ENCODE data around the gene CENPX. TPM values are rescaled to one million over a fixed set of nuclear protein-coding genes. Genes with fewer than 3 reads are reported as not detected.

Gene CENPX
- total and polyA plus RNA-seq, 2 of the 13 experiments (the other 11 are each of a cell fraction or from before 2014, with no cell fraction given): 92.7 to 170 TPM

DNA sequence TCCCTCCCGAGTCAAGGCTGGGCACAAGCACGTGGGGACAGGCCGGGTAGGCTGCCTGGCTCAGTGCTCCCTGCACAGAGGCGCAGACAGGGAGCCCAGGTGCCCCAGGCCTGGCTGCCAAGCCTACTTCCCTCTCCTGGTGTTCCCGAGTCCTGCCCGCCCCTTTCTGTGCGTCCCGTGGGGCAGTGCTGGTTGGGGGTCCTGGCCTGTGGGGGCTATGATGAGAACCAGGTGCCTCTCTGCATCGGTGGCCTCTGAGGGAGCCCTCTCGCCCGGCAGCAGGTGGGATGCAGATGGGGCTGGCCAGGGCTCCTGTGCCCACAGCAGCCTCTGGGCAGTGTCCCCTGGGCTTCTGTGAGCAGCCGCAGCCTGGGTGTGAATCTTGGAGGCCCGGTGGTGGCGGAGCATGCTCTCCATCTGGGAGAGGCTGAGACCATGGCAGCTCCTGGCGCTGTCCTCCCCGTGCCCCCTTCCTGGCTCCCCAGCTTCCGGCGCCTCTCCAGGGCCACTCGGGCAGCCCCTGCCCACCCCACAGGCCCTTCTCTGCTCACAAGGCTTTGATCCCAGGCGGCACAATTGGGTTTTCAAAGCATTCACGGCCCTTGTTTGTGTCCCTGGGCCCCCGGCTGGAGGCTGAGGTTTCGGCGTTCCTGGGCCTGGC, 7.2 kb downstream of the CENPX start (continued):
- TF ChIP-seq ZNF510 (CRISPR knock-in tag; IDR thresholded peaks at IDR 0.05; ENCODE audit: low read depth) (no peak), HNRNPLL (IDR thresholded peaks at IDR 0.05; ENCODE audit: low read depth, low read length, poor library complexity, severe bottlenecking) (no peak), HNRNPH1 (optimal IDR thresholded peaks at IDR 0.05; ENCODE audit: low read depth, low read length) (peak; percentile 36), ZNF446 (CRISPR knock-in tag; IDR thresholded peaks at IDR 0.05) (no peak), ZNF441 (CRISPR knock-in tag; IDR thresholded peaks at IDR 0.05; ENCODE audit: borderline replicate concordance) (no peak), BRD4 (CRISPR knock-in tag; IDR thresholded peaks at IDR 0.05) (peak; percentile 81), ELF3 (CRISPR knock-in tag; IDR thresholded peaks at IDR 0.05) (no peak; the same call in 1 of the 2 replicates)
- TF ChIP-seq, protein P1, sequence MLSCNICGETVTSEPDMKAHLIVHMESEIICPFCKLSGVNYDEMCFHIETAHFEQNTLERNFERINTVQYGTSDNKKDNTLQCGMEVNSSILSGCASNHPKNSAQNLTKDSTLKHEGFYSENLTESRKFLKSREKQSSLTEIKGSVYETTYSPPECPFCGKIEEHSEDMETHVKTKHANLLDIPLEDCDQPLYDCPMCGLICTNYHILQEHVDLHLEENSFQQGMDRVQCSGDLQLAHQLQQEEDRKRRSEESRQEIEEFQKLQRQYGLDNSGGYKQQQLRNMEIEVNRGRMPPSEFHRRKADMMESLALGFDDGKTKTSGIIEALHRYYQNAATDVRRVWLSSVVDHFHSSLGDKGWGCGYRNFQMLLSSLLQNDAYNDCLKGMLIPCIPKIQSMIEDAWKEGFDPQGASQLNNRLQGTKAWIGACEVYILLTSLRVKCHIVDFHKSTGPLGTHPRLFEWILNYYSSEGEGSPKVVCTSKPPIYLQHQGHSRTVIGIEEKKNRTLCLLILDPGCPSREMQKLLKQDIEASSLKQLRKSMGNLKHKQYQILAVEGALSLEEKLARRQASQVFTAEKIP (CRISPR knock-in tag; IDR thresholded peaks at IDR 0.05; ENCODE audit: borderline replicate concordance): no peak
- TF ChIP-seq, protein P2, sequence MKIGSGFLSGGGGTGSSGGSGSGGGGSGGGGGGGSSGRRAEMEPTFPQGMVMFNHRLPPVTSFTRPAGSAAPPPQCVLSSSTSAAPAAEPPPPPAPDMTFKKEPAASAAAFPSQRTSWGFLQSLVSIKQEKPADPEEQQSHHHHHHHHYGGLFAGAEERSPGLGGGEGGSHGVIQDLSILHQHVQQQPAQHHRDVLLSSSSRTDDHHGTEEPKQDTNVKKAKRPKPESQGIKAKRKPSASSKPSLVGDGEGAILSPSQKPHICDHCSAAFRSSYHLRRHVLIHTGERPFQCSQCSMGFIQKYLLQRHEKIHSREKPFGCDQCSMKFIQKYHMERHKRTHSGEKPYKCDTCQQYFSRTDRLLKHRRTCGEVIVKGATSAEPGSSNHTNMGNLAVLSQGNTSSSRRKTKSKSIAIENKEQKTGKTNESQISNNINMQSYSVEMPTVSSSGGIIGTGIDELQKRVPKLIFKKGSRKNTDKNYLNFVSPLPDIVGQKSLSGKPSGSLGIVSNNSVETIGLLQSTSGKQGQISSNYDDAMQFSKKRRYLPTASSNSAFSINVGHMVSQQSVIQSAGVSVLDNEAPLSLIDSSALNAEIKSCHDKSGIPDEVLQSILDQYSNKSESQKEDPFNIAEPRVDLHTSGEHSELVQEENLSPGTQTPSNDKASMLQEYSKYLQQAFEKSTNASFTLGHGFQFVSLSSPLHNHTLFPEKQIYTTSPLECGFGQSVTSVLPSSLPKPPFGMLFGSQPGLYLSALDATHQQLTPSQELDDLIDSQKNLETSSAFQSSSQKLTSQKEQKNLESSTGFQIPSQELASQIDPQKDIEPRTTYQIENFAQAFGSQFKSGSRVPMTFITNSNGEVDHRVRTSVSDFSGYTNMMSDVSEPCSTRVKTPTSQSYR (CRISPR knock-in tag; IDR thresholded peaks at IDR 0.05; ENCODE audit: borderline replicate concordance): peak; percentile 66; the same call in 1 of the 2 replicates
- TF ChIP-seq, protein P3, sequence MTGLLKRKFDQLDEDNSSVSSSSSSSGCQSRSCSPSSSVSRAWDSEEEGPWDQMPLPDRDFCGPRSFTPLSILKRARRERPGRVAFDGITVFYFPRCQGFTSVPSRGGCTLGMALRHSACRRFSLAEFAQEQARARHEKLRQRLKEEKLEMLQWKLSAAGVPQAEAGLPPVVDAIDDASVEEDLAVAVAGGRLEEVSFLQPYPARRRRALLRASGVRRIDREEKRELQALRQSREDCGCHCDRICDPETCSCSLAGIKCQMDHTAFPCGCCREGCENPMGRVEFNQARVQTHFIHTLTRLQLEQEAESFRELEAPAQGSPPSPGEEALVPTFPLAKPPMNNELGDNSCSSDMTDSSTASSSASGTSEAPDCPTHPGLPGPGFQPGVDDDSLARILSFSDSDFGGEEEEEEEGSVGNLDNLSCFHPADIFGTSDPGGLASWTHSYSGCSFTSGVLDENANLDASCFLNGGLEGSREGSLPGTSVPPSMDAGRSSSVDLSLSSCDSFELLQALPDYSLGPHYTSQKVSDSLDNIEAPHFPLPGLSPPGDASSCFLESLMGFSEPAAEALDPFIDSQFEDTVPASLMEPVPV (CRISPR knock-in tag; IDR thresholded peaks at IDR 0.05): no peak
- TF ChIP-seq, protein P4, sequence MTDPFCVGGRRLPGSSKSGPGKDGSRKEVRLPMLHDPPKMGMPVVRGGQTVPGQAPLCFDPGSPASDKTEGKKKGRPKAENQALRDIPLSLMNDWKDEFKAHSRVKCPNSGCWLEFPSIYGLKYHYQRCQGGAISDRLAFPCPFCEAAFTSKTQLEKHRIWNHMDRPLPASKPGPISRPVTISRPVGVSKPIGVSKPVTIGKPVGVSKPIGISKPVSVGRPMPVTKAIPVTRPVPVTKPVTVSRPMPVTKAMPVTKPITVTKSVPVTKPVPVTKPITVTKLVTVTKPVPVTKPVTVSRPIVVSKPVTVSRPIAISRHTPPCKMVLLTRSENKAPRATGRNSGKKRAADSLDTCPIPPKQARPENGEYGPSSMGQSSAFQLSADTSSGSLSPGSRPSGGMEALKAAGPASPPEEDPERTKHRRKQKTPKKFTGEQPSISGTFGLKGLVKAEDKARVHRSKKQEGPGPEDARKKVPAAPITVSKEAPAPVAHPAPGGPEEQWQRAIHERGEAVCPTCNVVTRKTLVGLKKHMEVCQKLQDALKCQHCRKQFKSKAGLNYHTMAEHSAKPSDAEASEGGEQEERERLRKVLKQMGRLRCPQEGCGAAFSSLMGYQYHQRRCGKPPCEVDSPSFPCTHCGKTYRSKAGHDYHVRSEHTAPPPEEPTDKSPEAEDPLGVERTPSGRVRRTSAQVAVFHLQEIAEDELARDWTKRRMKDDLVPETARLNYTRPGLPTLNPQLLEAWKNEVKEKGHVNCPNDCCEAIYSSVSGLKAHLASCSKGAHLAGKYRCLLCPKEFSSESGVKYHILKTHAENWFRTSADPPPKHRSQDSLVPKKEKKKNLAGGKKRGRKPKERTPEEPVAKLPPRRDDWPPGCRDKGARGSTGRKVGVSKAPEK (CRISPR knock-in tag; IDR thresholded peaks at IDR 0.05; ENCODE audit: borderline replicate concordance): no peak
- TF ChIP-seq, protein P5, sequence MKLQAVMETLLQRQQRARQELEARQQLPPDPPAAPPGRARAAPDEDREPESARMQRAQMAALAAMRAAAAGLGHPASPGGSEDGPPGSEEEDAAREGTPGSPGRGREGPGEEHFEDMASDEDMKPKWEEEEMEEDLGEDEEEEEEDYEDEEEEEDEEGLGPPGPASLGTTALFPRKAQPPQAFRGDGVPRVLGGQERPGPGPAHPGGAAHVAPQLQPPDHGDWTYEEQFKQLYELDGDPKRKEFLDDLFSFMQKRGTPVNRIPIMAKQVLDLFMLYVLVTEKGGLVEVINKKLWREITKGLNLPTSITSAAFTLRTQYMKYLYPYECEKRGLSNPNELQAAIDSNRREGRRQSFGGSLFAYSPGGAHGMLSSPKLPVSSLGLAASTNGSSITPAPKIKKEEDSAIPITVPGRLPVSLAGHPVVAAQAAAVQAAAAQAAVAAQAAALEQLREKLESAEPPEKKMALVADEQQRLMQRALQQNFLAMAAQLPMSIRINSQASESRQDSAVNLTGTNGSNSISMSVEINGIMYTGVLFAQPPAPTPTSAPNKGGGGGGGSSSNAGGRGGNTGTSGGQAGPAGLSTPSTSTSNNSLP (IDR thresholded peaks at IDR 0.05; ENCODE audit: low read depth, low read length): no peak
- TF ChIP-seq, protein P6, sequence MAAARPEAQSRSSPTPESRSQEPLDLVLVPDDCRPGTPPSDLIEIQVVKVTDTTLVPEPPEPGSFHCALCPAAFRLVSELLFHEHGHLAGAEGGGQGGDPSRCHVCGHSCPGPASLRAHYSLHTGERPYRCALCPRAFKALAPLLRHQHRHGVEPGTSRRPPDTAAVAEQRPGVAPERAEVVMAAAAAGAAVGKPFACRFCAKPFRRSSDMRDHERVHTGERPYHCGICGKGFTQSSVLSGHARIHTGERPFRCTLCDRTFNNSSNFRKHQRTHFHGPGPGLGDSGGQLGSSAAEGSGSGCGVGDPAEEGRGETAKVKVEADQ (CRISPR knock-in tag; IDR thresholded peaks at IDR 0.05; ENCODE audit: borderline replicate concordance): no peak

Data from HepG2 (cell line).